GM23248 (cell line): ENCODE data around the gene ECSCR. TPM values are rescaled to one million over a fixed set of nuclear protein-coding genes. Genes with fewer than 3 reads are reported as not detected.
A peak's percentile ranks its signal among the peaks of the same experiment; 100 is the strongest.

Experiments used
- DNase-seq: peaks from one replicate; pipeline ENCODE4 v3.0.0-alpha.2; 2015
- H2AFZ ChIP-seq: fragments of 200-600 bp; sonication (generic); 2 replicates; pipeline ENCODE4 v1.6.1; 2016; ENCODE audit warnings: antibody characterized with exemption
- H3F3A ChIP-seq: fragments of 200-600 bp; sonication (generic); 2 replicates; pipeline ENCODE4 v1.6.1; 2016; ENCODE audit warnings: mild to moderate bottlenecking, antibody characterized with exemption, mixed run types; ENCODE audit not compliant: insufficient read depth
- H3K27ac ChIP-seq: fragments of 200-600 bp; sonication (generic); 2 replicates; pipeline ENCODE4 v1.5.1; 2016; ENCODE audit warnings: mild to moderate bottlenecking
- H3K27me3 ChIP-seq: fragments of 200-600 bp; sonication (generic); replicated peaks from 2 replicates; pipeline ENCODE4 v1.6.1; 2016; ENCODE audit warnings: mild to moderate bottlenecking; ENCODE audit not compliant: insufficient read depth
- H3K36me3 ChIP-seq: fragments of 200-600 bp; sonication (generic); 2 replicates; pipeline ENCODE4 v1.6.1; 2016; ENCODE audit warnings: low read depth, mild to moderate bottlenecking
- H3K4me1 ChIP-seq: fragments of 200-600 bp; sonication (generic); 2 replicates; pipeline ENCODE4 v1.6.1; 2016; ENCODE audit warnings: mild to moderate bottlenecking; ENCODE audit not compliant: insufficient read depth
- H3K4me2 ChIP-seq: fragments of 200-600 bp; sonication (generic); one replicate; pipeline ENCODE4 v1.6.1; 2016; ENCODE audit warnings: mild to moderate bottlenecking; ENCODE audit not compliant: unreplicated experiment
- H3K4me3 ChIP-seq: fragments of 200-600 bp; sonication (generic); 2 replicates; pipeline ENCODE4 v1.5.1; 2016; ENCODE audit warnings: mild to moderate bottlenecking
- H3K79me2 ChIP-seq: fragments of 200-600 bp; sonication (generic); 2 replicates; pipeline ENCODE4 v1.6.1; 2016; ENCODE audit warnings: mild to moderate bottlenecking; ENCODE audit not compliant: insufficient read depth
- H3K9ac ChIP-seq: fragments of 200-600 bp; sonication (generic); 2 replicates; pipeline ENCODE4 v1.6.1; 2016; ENCODE audit warnings: mild to moderate bottlenecking
- H3K9me2 ChIP-seq: fragments of 200-600 bp; sonication (generic); 2 replicates; pipeline ENCODE4 v1.6.1; 2016; ENCODE audit warnings: mixed run types, mild to moderate bottlenecking, moderate library complexity; ENCODE audit not compliant: insufficient read depth
- H3K9me3 ChIP-seq: fragments of 200-600 bp; sonication (generic); one replicate; pipeline ENCODE4 v1.6.1; 2017; ENCODE audit warnings: low read depth
- H4K20me1 ChIP-seq: fragments of 200-600 bp; sonication (generic); 2 replicates; pipeline ENCODE4 v1.6.0; 2016; ENCODE audit not compliant: insufficient read depth
- EZH2 ChIP-seq: fragments of 200-600 bp; sonication (generic); IDR thresholded peaks from 2 replicates; pipeline ENCODE4 v1.6.1; 2018; ENCODE audit warnings: antibody characterized with exemption, mild to moderate bottlenecking; ENCODE audit not compliant: insufficient read depth, poor library complexity, severe bottlenecking
- EZH2phosphoT487 ChIP-seq: fragments of 200-600 bp; sonication (generic); IDR thresholded peaks from 2 replicates; pipeline ENCODE4 v1.6.1; 2018; ENCODE audit warnings: antibody characterized with exemption, moderate library complexity, mild to moderate bottlenecking, low read depth; ENCODE audit not compliant: insufficient read depth
- WGBS, 2 experiments: methylation state at CpG; one replicate each; pipeline ENCODE4 v1.1.6; 2015 to 2017; ENCODE audit warnings: low lambda C conversion rate in 2 of 2, low coverage in 1 of 2; ENCODE audit errors: missing lambda C conversion rate in 2 of 2; 5-methylcytosine and 5-hydroxymethylcytosine counted together
- in situ Hi-C: fragments of 300-500 bp; cut with MboI; formaldehyde crosslinking; loops from 2 replicates; pipeline ENCODE4 v1.15.0; 2020
- polyA plus RNA-seq: library from polyadenylated mRNA; unstranded; fragments of >200 nt; fragmentation: Nextera tagmentation; extraction: Ambion mirVana; gene quantifications from 2 replicates; pipeline ENCODE4 v1.2.1, GENCODE V29; 2016
- small RNA-seq: library from RNA; depleted of rRNA; stranded (forward); fragments of <200 nt; gene quantifications from one replicate; pipeline ENCODE3, GENCODE V24; 2014; ENCODE audit warnings: low read depth, low replicate concordance
- total RNA-seq: library from RNA; depleted of rRNA; stranded (reverse); fragments of >200 nt; shearing (Covaris generic); gene quantifications from 2 replicates; pipeline ENCODE4 v1.2.3, GENCODE V29; 2014; rRNA removed

Gene ECSCR
- total and polyA plus RNA-seq, 2 experiments from 2014 or later: 0.41 TPM; not detected in 1

DNA sequence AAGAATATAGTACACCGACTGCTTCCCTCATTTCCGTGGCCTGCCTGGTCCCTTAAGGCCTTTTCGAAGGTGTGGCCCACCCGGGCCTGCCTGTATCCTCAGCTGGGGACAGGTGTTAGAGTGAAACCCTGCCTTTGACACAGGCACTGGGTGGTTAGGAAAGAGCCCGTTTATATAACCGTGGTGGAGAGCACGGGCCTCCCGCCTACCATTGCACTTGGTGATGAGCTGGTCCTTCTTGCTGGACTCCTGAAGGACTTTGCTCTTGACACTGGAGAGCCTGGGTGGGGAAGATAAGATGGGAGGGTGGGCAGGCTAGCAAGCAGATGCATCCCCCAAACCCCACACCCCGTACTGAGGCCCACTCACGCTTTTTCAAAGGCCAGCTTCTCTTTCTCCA lies 61.0 kb downstream of the ECSCR start:
- no peak for DNase-seq
- TF ChIP-seq EZH2phosphoT487 (no peak), EZH2 (no peak)
- H3K9me3 ChIP-seq: no peaks in the 10 kb centered on the region
- WGBS, 2 experiments: 80 to 83% methylated on average over 10 of the region's 10 CpGs
- no peak overlapping the region for H3K27ac ChIP-seq
- no peak overlapping the region for H3K4me3 ChIP-seq
- H3K9me2 ChIP-seq: no peaks in the 10 kb centered on the region
- H3K27me3 ChIP-seq: no peaks in the 10 kb centered on the region
- in situ Hi-C loops: no loop called here
- no peaks in the 10 kb centered on the region for H3K79me2 ChIP-seq
- H3K4me2 ChIP-seq: no peak overlapping the region
- no peak overlapping the region for H3K9ac ChIP-seq
- no peaks in the 10 kb centered on the region for H3K36me3 ChIP-seq
- H3F3A ChIP-seq: peaks cover 7% of the 10 kb centered on the region; the same call in 1 of the 2 replicates
- H4K20me1 ChIP-seq: no peaks in the 10 kb centered on the region
- H3K4me1 ChIP-seq: peaks cover 10% of the 10 kb centered on the region
- no peak overlapping the region for H2AFZ ChIP-seq

- DNase-seq: no peak
- no peak overlapping the region for H3K4me2 ChIP-seq
- peaks cover 7% of the 10 kb centered on the region; the same call in 1 of the 2 replicates for H3F3A ChIP-seq
- in situ Hi-C loops: no loop called here
- no peak overlapping the region for H3K4me3 ChIP-seq
- H3K9me3 ChIP-seq: no peaks in the 10 kb centered on the region
- H3K4me1 ChIP-seq: peaks cover 10% of the 10 kb centered on the region
- no peaks in the 10 kb centered on the region for H3K79me2 ChIP-seq
- H2AFZ ChIP-seq: no peak overlapping the region
- H3K9me2 ChIP-seq: no peaks in the 10 kb centered on the region
- no peak overlapping the region for H3K9ac ChIP-seq
- TF ChIP-seq EZH2 (no peak), EZH2phosphoT487 (no peak)
- H4K20me1 ChIP-seq: no peaks in the 10 kb centered on the region
- no peaks in the 10 kb centered on the region for H3K27me3 ChIP-seq
- no peak overlapping the region for H3K27ac ChIP-seq
- H3K36me3 ChIP-seq: no peaks in the 10 kb centered on the region
- WGBS, 2 experiments: 82 to 85% methylated on average over 6 of the region's 6 CpGs
Measured at GRCh38 chr5:139399501-139400121, 62.9 kb downstream of the ECSCR start.

Small RNAs within 50 kb of the gene (small RNA-seq; reads per million reads assigned to genes)
- 13.6 reads per million, percentile 86 among the genes with 10 or more reads in this experiment for gene RNU5B-4P

Other genes starting within 250 kb of the ECSCR start
- gene MATR3, start 169.0 kb downstream of the ECSCR start, total RNA-seq: 198 and 217 TPM in 2 replicates
- 209 and 215 TPM in 2 replicates for gene MATR3, start 169.0 kb downstream of the ECSCR start, polyA plus RNA-seq
- gene PAIP2, start 120.9 kb downstream of the ECSCR start, total RNA-seq: 34.8 and 62.8 TPM in 2 replicates
- gene PAIP2, start 120.9 kb downstream of the ECSCR start, polyA plus RNA-seq: 112 and 115 TPM in 2 replicates
- gene SLC23A1, start 79.4 kb downstream of the ECSCR start, total RNA-seq: not detected in 2 replicates
- 0.08 TPM in 1 of 2 replicates, not detected in the other for gene SLC23A1, start 79.4 kb downstream of the ECSCR start, polyA plus RNA-seq
- gene MZB1, start 72.8 kb downstream of the ECSCR start, total RNA-seq: not detected in 2 replicates
- 0.32 TPM in 1 of 2 replicates, not detected in the other for gene MZB1, start 72.8 kb downstream of the ECSCR start, polyA plus RNA-seq
- gene PROB1, start 67.6 kb downstream of the ECSCR start, total RNA-seq: 1.6 and 2.3 TPM in 2 replicates
- 0.55 and 0.63 TPM in 2 replicates for gene PROB1, start 67.6 kb downstream of the ECSCR start, polyA plus RNA-seq
- 0.43 and 1.1 TPM in 2 replicates for gene SPATA24, start 58.7 kb downstream of the ECSCR start, total RNA-seq
- 2.1 and 4.3 TPM in 2 replicates for gene SPATA24, start 58.7 kb downstream of the ECSCR start, polyA plus RNA-seq
- gene DNAJC18, start 23.2 kb downstream of the ECSCR start, total RNA-seq: 9.5 and 10.9 TPM in 2 replicates
- 13.4 and 20.8 TPM in 2 replicates for gene DNAJC18, start 23.2 kb downstream of the ECSCR start, polyA plus RNA-seq
- gene SMIM33, start 8.3 kb upstream of the ECSCR start, total RNA-seq: not detected in 2 replicates
- gene SMIM33, start 8.3 kb upstream of the ECSCR start, polyA plus RNA-seq: not detected in 2 replicates
- gene STING1, start 20.0 kb upstream of the ECSCR start, total RNA-seq: 75.0 and 87.8 TPM in 2 replicates
- gene STING1, start 20.0 kb upstream of the ECSCR start, polyA plus RNA-seq: 72.6 and 74.9 TPM in 2 replicates
- 68.9 and 88.8 TPM in 2 replicates for gene UBE2D2, start 98.6 kb upstream of the ECSCR start, total RNA-seq
- 129 and 141 TPM in 2 replicates for gene UBE2D2, start 98.6 kb upstream of the ECSCR start, polyA plus RNA-seq
- 163 and 168 TPM in 2 replicates for gene CXXC5, start 185.6 kb upstream of the ECSCR start, total RNA-seq
- gene CXXC5, start 185.6 kb upstream of the ECSCR start, polyA plus RNA-seq: 81.4 and 83.7 TPM in 2 replicates